BE2C (cell line): ENCODE measurements around the gene KIAA0930.

ENCODE experiments used
- DNase-seq: peaks from one replicate; pipeline ENCODE4 v3.0.0-alpha.2; 2020
- H3K27me3 ChIP-seq: fragments of 250-450 bp; sonication (Bioruptor Pico); 2 replicates; pipeline ENCODE4 v1.5.1; 2020; ENCODE audit warnings: mild to moderate bottlenecking
- H3K36me3 ChIP-seq: fragments of 250-450 bp; sonication (Bioruptor Pico); 2 replicates; pipeline ENCODE4 v1.5.1; 2020; ENCODE audit warnings: mild to moderate bottlenecking
- H3K4me1 ChIP-seq: fragments of 250-450 bp; sonication (Bioruptor Pico); 2 replicates; pipeline ENCODE4 v1.5.1; 2020
- H3K4me3 ChIP-seq: 2 replicates; pipeline ENCODE4 v1.5.1; 2011; ENCODE audit warnings: low read depth, low read length
- H3K9me3 ChIP-seq: fragments of 250-450 bp; sonication (Bioruptor Pico); 2 replicates; pipeline ENCODE4 v1.5.1; 2020
- TF ChIP-seq, protein P1 (sequence below): IDR thresholded peaks from 2 replicates; pipeline ENCODE4 v1.5.1; 2012; ENCODE audit warnings: mild to moderate bottlenecking, low read depth, low read length

The KIAA0930 gene

DNA sequence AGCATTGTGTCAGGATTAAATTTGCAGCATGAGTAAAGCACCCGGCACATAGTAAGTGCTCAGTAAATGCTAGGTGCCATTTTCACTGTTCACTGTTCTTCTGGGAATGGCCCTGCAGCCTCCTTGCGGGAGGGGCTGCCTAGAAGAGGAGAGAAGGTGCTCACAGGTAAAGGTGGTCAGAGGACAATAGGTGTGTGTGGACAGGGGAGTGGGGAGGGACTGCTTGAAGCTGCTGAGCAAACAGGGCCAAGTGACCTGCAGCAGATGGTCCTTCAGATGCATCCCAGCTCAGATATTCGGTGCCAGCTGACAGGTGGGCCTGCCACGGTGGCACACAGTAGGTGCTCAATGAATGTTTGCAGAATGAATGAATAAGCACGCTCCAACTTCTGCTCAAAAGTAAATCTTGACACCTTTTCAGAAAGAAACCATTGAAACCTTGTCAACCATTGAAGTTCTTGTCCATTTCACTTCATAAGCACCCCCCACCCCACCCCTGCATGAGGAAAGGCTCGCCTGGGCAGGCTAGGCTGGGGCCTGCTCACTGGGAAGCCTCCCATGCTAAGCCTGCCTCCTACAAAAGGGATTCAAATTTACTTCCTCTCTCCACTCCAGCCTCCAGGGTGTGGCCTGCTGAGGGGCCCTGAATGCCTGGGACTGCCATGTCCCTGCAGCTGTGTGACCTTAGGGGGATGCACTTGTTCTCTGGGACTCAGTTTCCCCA lies 1.6 kb downstream of the KIAA0930 start:
- Histone ChIP-seq H3K4me1 (peaks cover 3% of the 10 kb centered on the region), H3K9me3 (no peaks in the 10 kb centered on the region), H3K36me3 (peaks cover 3% of the 10 kb centered on the region; the same call in 1 of the 2 replicates), H3K27me3 (no peaks in the 10 kb centered on the region), H3K4me3 (no peak overlapping the region; the same call in 1 of the 2 replicates)
- TF ChIP-seq, protein P1, sequence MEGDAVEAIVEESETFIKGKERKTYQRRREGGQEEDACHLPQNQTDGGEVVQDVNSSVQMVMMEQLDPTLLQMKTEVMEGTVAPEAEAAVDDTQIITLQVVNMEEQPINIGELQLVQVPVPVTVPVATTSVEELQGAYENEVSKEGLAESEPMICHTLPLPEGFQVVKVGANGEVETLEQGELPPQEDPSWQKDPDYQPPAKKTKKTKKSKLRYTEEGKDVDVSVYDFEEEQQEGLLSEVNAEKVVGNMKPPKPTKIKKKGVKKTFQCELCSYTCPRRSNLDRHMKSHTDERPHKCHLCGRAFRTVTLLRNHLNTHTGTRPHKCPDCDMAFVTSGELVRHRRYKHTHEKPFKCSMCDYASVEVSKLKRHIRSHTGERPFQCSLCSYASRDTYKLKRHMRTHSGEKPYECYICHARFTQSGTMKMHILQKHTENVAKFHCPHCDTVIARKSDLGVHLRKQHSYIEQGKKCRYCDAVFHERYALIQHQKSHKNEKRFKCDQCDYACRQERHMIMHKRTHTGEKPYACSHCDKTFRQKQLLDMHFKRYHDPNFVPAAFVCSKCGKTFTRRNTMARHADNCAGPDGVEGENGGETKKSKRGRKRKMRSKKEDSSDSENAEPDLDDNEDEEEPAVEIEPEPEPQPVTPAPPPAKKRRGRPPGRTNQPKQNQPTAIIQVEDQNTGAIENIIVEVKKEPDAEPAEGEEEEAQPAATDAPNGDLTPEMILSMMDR: no peak
- no peak for DNase-seq

GRCh38 chr22:45238076-45238956 lies 2.4 kb downstream of the KIAA0930 start:
- no peak for DNase-seq
- TF ChIP-seq, protein P1: no peak

DNA sequence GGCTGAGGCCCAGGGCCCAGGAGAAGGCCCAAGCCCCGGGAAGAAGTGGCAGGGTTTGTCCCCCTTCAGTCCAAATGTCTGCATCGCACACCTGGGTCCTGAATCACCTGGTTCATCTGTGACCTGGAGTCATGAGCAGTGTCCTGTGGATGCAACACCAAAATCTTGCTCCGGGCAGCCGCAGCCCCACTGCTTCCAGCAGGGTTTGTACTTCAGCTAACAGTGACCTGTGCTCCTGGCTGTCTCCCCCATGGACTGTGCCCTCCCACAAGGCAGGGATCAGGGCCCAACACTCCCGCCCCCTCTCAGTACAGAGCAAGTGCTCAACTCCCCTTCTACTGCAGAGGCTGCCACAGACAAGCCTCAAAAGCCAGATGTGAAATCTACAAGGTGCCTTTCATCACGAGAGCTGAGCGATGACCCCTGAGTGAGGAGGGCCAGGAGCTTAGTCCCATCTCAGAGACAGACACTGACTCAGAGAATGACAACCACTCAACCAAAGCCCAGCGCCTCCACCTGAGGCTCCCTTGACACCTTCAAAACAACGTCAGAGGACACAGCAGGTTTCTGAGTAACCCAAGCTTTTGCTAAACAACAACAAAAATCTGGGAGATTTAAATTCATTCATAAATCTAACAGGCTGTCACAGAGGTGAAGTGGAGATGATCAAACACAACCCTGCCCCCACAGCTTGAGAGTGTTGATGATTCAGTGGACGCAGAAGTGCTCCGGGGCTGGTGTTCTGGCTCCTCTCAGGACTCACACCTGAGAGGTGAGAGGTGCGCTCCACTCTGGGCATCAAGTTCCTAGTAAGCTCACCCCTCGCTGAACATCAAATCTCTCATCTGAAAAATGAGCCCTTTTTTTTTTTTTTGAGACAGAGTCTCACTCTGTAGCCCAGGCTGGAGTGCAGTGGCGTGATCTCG lies 3.4 kb downstream of the KIAA0930 start:
- Histone ChIP-seq H3K4me1 (peaks cover 3% of the 10 kb centered on the region), H3K36me3 (peaks cover 3% of the 10 kb centered on the region; the same call in 1 of the 2 replicates), H3K9me3 (no peaks in the 10 kb centered on the region), H3K4me3 (no peak overlapping the region), H3K27me3 (no peaks in the 10 kb centered on the region)
- no peak for DNase-seq
- TF ChIP-seq, protein P1: no peak

More at GRCh38 chr22:45238076-45238956, 2.4 kb downstream of the KIAA0930 start:
- Histone ChIP-seq H3K4me3 (no peak overlapping the region), H3K9me3 (no peaks in the 10 kb centered on the region), H3K27me3 (no peaks in the 10 kb centered on the region), H3K36me3 (peaks cover 3% of the 10 kb centered on the region; the same call in 1 of the 2 replicates), H3K4me1 (peaks cover 3% of the 10 kb centered on the region)

DNA sequence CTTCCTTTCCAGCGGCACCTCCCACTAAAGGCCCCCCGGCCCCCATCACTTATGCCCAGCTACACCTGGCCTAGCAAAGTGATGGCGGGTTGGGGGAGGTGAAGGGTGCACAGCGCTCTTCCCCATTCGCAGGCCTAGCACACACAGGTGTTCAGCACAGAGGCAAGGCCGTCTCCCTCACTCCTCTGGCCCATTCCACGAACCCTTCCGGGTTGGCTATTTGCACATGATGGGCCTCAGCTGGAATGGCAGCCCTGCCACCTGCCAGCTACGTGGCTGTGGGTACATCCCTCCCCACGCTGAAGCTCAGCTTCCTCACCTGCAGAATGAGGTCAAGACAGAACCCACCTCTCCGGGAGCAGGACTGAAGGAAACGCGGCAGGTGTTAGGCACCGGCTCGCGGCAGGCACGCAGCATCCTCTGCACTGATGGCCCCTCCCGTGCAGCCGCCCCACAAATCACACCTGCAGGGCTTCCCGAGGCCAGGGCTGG lies 4.8 kb downstream of the KIAA0930 start:
- no peaks in the 10 kb centered on the region for H3K9me3 ChIP-seq
- peaks cover 3% of the 10 kb centered on the region; the same call in 1 of the 2 replicates for H3K36me3 ChIP-seq
- H3K27me3 ChIP-seq: no peaks in the 10 kb centered on the region
- no peak overlapping the region for H3K4me3 ChIP-seq
- DNase-seq: no peak
- TF ChIP-seq, protein P1: no peak
- no peaks in the 10 kb centered on the region for H3K4me1 ChIP-seq

GRCh38 chr22:45235101-45235777 lies 5.5 kb downstream of the KIAA0930 start:
- Histone ChIP-seq H3K4me3 (no peak overlapping the region), H3K4me1 (no peaks in the 10 kb centered on the region), H3K9me3 (no peaks in the 10 kb centered on the region), H3K36me3 (peaks cover 3% of the 10 kb centered on the region; the same call in 1 of the 2 replicates), H3K27me3 (no peaks in the 10 kb centered on the region)
- TF ChIP-seq, protein P1: no peak
- DNase-seq: no peak
